ENCODE results near the gene UNC5C.

DNA sequence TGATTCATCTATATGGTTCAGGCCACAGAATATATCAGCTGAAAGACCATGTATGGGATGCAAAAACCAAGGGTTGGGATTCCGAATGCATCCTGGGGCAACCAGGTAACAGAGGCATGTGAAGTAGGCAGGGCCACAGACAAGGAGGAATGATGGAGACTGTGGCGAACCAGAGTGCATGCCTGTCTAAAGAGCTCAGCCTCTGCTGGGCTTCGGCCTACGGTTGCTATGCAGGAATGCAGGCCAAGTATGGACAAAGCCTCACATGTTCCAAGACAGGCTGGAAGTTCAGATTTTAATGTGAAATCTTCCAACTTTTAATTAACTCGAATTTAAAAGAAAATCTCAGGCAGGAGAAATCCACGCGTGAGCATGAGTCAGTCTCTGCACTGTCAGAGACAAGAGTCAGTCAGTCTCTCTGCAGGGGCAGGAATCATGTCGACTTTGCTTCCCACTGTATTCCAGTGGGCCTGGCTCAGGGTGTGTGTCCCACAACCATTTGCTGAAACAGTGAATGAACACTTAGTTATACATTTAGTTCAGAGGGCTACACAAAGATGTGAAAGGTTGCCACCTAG lies 344.4 kb downstream of the UNC5C start:
- TF ChIP-seq, protein P1, sequence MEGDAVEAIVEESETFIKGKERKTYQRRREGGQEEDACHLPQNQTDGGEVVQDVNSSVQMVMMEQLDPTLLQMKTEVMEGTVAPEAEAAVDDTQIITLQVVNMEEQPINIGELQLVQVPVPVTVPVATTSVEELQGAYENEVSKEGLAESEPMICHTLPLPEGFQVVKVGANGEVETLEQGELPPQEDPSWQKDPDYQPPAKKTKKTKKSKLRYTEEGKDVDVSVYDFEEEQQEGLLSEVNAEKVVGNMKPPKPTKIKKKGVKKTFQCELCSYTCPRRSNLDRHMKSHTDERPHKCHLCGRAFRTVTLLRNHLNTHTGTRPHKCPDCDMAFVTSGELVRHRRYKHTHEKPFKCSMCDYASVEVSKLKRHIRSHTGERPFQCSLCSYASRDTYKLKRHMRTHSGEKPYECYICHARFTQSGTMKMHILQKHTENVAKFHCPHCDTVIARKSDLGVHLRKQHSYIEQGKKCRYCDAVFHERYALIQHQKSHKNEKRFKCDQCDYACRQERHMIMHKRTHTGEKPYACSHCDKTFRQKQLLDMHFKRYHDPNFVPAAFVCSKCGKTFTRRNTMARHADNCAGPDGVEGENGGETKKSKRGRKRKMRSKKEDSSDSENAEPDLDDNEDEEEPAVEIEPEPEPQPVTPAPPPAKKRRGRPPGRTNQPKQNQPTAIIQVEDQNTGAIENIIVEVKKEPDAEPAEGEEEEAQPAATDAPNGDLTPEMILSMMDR (IDR thresholded peaks at IDR 0.05), result no peak
- no peak for TF ChIP-seq POLR2A (IDR thresholded peaks at IDR 0.05)

Measured in uterus (tissue), 2 donors.